Neural progenitor cell (in vitro differentiated cells): Measurements from ENCODE around the gene PDE1C. TPM values are rescaled to one million over a fixed set of nuclear protein-coding genes. Genes with fewer than 3 reads are reported as not detected.

Experiments
- DNase-seq: peaks from one replicate; pipeline ENCODE4 v3.0.0-alpha.2; 2016; ENCODE audit warnings: low spot score
- H2AFZ ChIP-seq: fragments of 200-600 bp; sonication (generic); replicated peaks from 2 replicates; pipeline ENCODE4 v1.6.1; 2016; ENCODE audit warnings: antibody characterized with exemption
- H3F3A ChIP-seq: fragments of 200-600 bp; sonication (generic); 2 replicates; pipeline ENCODE4 v1.6.1; 2016; ENCODE audit warnings: antibody characterized with exemption, low read depth
- H3K27ac ChIP-seq: fragments of 200-600 bp; sonication (generic); 2 replicates; pipeline ENCODE4 v1.5.1; 2016; ENCODE audit warnings: mild to moderate bottlenecking
- H3K27me3 ChIP-seq: fragments of 200-600 bp; sonication (generic); 2 replicates; pipeline ENCODE4 v1.6.1; 2016; ENCODE audit warnings: mild to moderate bottlenecking, moderate library complexity
- H3K36me3 ChIP-seq: fragments of 200-600 bp; sonication (generic); 2 replicates; pipeline ENCODE4 v1.5.1; 2016
- H3K4me1 ChIP-seq: fragments of 200-600 bp; sonication (generic); 2 replicates; pipeline ENCODE4 v1.6.1; 2016; ENCODE audit warnings: mixed run types
- H3K4me2 ChIP-seq: fragments of 200-600 bp; sonication (generic); 2 replicates; pipeline ENCODE4 v1.6.1; 2016
- H3K4me3 ChIP-seq: fragments of 200-600 bp; sonication (generic); 2 replicates; pipeline ENCODE4 v1.5.1; 2016
- H3K79me2 ChIP-seq: fragments of 200-600 bp; sonication (generic); 2 replicates; pipeline ENCODE4 v1.6.1; 2016; ENCODE audit warnings: low read depth
- H3K9ac ChIP-seq: fragments of 200-600 bp; sonication (generic); 2 replicates; pipeline ENCODE4 v1.6.1; 2016
- H3K9me3 ChIP-seq: fragments of 200-600 bp; sonication (generic); 2 replicates; pipeline ENCODE4 v1.5.1; 2016; ENCODE audit warnings: low read depth
- H4K20me1 ChIP-seq: fragments of 200-600 bp; sonication (generic); 2 replicates; pipeline ENCODE4 v1.6.1; 2016; ENCODE audit warnings: low read depth
- H3K27ac Mint-ChIP-seq: 3 replicates; pipeline ENCODE4 v1.8.0; 2021; ENCODE audit warnings: mixed read lengths
- H3K27me3 Mint-ChIP-seq: 2 replicates; pipeline ENCODE4 v1.8.0; 2022; ENCODE audit warnings: low read depth, mild to moderate bottlenecking, inconsistent platforms, moderate library complexity, mixed read lengths; ENCODE audit not compliant: insufficient read depth
- H3K36me3 Mint-ChIP-seq: 3 replicates; pipeline ENCODE4 v1.8.0; 2021; ENCODE audit warnings: mixed read lengths
- H3K4me1 Mint-ChIP-seq: 3 replicates; pipeline ENCODE4 v1.8.0; 2021; ENCODE audit warnings: mixed read lengths
- H3K4me3 Mint-ChIP-seq: 3 replicates; pipeline ENCODE4 v1.8.0; 2021; ENCODE audit warnings: mild to moderate bottlenecking, moderate library complexity, mixed read lengths
- H3K9me3 Mint-ChIP-seq: 3 replicates; pipeline ENCODE4 v1.8.0; 2020; ENCODE audit warnings: mixed read lengths
- EZH2 ChIP-seq: fragments of 200-600 bp; sonication (generic); IDR thresholded peaks from 2 replicates; pipeline ENCODE4 v1.6.1; 2017; ENCODE audit warnings: antibody characterized with exemption, mild to moderate bottlenecking, moderate library complexity
- EZH2phosphoT487 ChIP-seq: fragments of 200-600 bp; sonication (generic); IDR thresholded peaks from 2 replicates; pipeline ENCODE4 v1.6.1; 2017; ENCODE audit warnings: antibody characterized with exemption
- total RNA-seq: library from RNA; depleted of rRNA; stranded (reverse); fragments of >200 nt; gene quantifications from 2 replicates; pipeline ENCODE4 v1.2.3, GENCODE V29; 2015; ENCODE audit warnings: low replicate concordance
- TF ChIP-seq, protein P1 (sequence below): fragments of 200-600 bp; sonication (generic); IDR thresholded peaks from 2 replicates; pipeline ENCODE4 v1.5.1; 2017; ENCODE audit warnings: antibody characterized with exemption, mild to moderate bottlenecking

Gene PDE1C
- total RNA-seq, 1 donor from 2014 or later: 0.54 TPM

DNA sequence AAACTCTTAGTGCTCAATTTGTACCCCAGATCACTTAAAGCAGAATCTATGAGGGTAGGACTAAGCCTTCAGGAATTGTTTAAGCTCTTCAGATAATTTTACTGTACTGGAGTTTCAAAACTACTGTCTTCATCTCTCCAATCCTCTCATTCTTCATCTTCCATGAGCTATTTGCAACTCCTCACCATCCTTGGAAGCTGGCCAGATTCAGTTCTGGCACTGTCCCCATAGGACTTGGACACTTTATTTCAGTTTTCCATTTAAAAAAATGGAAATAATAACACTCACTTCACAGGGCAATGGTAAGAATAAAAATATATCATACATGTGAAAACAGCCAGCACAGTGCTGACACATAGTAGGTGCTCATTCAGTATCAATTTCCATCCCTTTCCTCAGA is 308.6 kb downstream of the PDE1C start:
- no peak for DNase-seq
- Histone ChIP-seq H3F3A (peaks cover 4% of the 10 kb centered on the region), H3K36me3 (no peaks in the 10 kb centered on the region), H4K20me1 (no peaks in the 10 kb centered on the region), H3K4me3 (no peak overlapping the region), H3K9ac (no peak overlapping the region), H3K4me1 (no peaks in the 10 kb centered on the region), H3K79me2 (no peaks in the 10 kb centered on the region), H3K4me2 (no peak overlapping the region), H3K9me3 (no peaks in the 10 kb centered on the region), H3K27ac (no peak overlapping the region), H3K27me3 (peaks cover 93% of the 10 kb centered on the region), H2AFZ (no peak overlapping the region)
- H3K36me3 Mint-ChIP-seq: peaks cover 2% of the 10 kb centered on the region
- H3K4me3 Mint-ChIP-seq: no peak overlapping the region
- H3K9me3 Mint-ChIP-seq: peaks cover 20% of the 10 kb centered on the region
- TF ChIP-seq EZH2: no peak
- TF ChIP-seq, protein P1, sequence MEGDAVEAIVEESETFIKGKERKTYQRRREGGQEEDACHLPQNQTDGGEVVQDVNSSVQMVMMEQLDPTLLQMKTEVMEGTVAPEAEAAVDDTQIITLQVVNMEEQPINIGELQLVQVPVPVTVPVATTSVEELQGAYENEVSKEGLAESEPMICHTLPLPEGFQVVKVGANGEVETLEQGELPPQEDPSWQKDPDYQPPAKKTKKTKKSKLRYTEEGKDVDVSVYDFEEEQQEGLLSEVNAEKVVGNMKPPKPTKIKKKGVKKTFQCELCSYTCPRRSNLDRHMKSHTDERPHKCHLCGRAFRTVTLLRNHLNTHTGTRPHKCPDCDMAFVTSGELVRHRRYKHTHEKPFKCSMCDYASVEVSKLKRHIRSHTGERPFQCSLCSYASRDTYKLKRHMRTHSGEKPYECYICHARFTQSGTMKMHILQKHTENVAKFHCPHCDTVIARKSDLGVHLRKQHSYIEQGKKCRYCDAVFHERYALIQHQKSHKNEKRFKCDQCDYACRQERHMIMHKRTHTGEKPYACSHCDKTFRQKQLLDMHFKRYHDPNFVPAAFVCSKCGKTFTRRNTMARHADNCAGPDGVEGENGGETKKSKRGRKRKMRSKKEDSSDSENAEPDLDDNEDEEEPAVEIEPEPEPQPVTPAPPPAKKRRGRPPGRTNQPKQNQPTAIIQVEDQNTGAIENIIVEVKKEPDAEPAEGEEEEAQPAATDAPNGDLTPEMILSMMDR: no peak
- no peak for TF ChIP-seq EZH2phosphoT487
- no peak overlapping the region for H3K27ac Mint-ChIP-seq
- H3K4me1 Mint-ChIP-seq: peaks cover 7% of the 10 kb centered on the region
- H3K27me3 Mint-ChIP-seq: peaks cover 9% of the 10 kb centered on the region

DNA sequence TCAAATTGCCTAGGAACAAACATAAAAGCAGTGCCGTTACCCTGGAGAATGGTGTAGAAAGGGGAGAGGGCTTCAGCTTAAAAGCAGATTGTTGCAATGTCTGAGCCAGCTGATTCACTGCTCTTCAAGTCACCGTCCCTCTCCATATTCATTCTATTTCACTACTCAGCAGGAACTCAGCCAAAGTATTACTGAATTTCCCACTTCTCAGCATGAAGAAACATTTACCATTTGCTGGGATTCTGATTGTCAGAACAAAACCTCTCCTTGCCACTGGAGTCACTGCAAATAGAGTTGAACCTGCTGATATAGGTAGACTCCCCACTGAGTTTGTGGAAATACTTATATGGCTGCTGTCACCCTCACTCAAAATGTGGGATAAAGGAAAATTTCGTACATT is 311.5 kb downstream of the PDE1C start:
- peaks cover 90% of the 10 kb centered on the region for H3K27me3 ChIP-seq
- Mint-ChIP-seq H3K4me1 (peaks cover 7% of the 10 kb centered on the region), H3K36me3 (no peaks in the 10 kb centered on the region), H3K4me3 (no peak overlapping the region), H3K9me3 (peaks cover 12% of the 10 kb centered on the region), H3K27me3 (peaks cover 9% of the 10 kb centered on the region), H3K27ac (no peak overlapping the region)
- H3K9me3 ChIP-seq: no peaks in the 10 kb centered on the region
- H3K27ac ChIP-seq: no peak overlapping the region
- TF ChIP-seq EZH2phosphoT487 (no peak), EZH2 (no peak)
- TF ChIP-seq, protein P1: no peak
- H3K4me2 ChIP-seq: no peak overlapping the region
- no peaks in the 10 kb centered on the region for H3K4me1 ChIP-seq
- no peak overlapping the region for H2AFZ ChIP-seq
- no peaks in the 10 kb centered on the region for H3K36me3 ChIP-seq
- no peaks in the 10 kb centered on the region for H3K79me2 ChIP-seq
- DNase-seq: no peak
- no peak overlapping the region for H3K9ac ChIP-seq
- no peaks in the 10 kb centered on the region for H4K20me1 ChIP-seq
- H3F3A ChIP-seq: no peaks in the 10 kb centered on the region
- no peak overlapping the region for H3K4me3 ChIP-seq

DNA sequence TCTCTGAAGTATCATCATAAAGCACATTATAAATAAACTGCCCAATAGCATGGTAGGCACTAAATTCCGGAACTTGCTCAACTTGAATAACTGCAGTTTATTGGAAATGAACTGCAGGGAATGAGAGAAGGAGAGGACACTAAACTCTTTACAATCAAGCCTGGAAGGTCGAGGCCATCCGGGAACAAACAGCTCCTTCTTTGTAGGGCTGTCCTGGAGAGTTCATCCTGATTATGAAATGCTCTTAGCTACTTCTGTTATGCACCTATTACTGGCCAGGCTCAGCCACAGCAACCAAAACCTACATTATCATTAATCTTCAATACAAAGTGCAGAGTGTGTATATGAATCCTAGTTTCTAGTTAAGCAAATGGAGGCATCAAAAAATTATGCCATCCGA is 318.5 kb downstream of the PDE1C start:
- Mint-ChIP-seq H3K27me3 (peaks cover 9% of the 10 kb centered on the region), H3K4me1 (peaks cover 2% of the 10 kb centered on the region), H3K27ac (no peak overlapping the region)

More for the DNA sequence above, 318.5 kb downstream of the PDE1C start:
- Histone ChIP-seq H3K4me2 (no peak overlapping the region), H3F3A (no peaks in the 10 kb centered on the region), H4K20me1 (no peaks in the 10 kb centered on the region), H3K4me1 (no peaks in the 10 kb centered on the region), H3K9ac (no peak overlapping the region), H3K9me3 (no peaks in the 10 kb centered on the region), H3K4me3 (no peak overlapping the region), H3K36me3 (no peaks in the 10 kb centered on the region), H2AFZ (no peak overlapping the region), H3K27ac (no peak overlapping the region), H3K79me2 (no peaks in the 10 kb centered on the region), H3K27me3 (peaks cover 58% of the 10 kb centered on the region)
- Mint-ChIP-seq H3K36me3 (peaks cover 2% of the 10 kb centered on the region), H3K9me3 (peaks cover 18% of the 10 kb centered on the region), H3K4me3 (no peak overlapping the region)
- TF ChIP-seq EZH2 (no peak), EZH2phosphoT487 (no peak)
- TF ChIP-seq, protein P1: no peak
- DNase-seq: no peak
